GM21381 (cell line): ENCODE measurements around the gene COMTD1.
"Not testable (repeated sequence)": the region's sequence is repeated elsewhere in the genome, so short reads cannot be mapped to it uniquely, and the experiment has no call there.

Experiments used
- ATAC-seq: cut with Tn5 transposase; IDR thresholded peaks from one replicate; pipeline ENCODE4 v1.9.1; 2021; ENCODE audit warnings: mild to moderate bottlenecking, moderate library complexity; ENCODE audit not compliant: unreplicated experiment

The COMTD1 gene

DNA sequence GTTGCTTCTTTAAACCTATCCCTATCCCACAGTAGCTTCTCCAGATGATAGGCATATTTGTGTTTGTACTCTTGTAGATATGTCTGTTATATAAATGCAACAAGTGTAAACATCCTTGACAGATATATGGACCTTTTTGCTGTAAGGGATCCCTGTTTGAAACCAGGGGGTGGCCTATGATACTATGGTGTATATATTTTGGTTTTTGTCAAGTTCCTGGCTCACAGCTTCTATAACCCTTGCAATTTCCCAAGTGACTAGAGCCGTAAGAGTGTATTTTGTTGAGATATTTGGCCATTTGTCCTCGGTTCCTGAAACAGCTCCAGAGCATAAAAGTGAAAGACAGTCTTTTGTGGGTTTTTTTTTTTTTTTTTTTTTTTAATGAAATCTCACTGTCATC, 9.7 kb downstream of the COMTD1 start:
- no peak for ATAC-seq

DNA sequence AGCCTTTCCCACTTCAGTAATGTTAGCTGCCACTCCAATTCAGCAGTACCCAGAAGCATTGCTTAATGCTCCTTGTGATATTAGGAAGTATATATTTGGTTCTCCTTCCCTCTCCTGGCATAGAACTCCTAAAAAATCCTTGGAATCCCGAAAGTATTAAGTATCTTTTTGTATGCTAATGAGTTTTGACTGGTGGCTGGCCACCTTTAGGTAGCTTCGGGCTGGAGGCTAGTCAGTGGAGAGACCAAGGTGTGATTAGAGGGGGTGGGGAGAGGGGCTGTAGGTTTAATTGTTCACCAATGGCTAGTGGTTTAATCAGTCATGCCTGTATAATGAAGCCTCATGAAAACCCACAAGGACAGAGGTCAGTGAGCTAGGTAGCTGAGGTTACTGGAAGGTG, 12.2 kb downstream of the COMTD1 start:
- no peak for ATAC-seq

DNA sequence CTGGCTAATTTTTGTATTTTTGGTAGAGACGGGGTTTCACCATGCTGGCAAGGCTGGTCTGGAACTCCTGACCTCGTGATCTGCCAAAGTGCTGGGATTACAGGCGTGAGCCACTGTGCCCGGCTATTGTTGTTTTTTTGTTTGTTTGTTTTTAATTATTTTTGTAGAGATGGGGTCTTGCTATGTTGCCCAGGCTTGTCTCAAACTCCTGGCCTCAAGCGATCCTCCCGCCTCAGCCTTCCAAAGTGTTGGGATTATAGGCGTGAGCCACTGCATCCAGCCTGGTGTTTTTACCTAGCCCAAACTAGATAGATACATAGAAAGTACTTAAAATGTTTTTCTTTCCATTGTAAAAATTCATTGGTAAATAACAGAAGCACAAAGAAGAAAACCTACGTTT, 14.3 kb downstream of the COMTD1 start:
- ATAC-seq, result not testable (repeated sequence)

DNA sequence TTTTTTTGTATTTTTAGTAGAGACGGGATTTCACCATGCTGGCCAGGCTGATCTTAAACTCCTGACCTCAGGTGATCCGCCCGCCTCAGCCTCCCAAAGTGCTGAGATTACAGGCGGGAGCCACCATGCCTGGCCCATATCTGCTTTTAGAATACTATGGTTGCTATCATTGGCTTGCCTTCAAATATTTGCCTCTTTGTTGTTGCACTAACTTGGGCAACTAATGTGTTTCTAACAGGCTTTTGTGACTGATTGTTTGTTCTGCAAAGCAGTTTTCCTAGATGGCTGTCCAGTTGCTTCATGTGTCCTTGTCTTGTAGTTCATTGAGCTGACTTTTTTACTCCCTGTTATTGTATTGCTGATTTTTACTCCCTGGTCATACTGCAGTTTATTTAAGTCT, 15.5 kb downstream of the COMTD1 start:
- ATAC-seq, result no peak

DNA sequence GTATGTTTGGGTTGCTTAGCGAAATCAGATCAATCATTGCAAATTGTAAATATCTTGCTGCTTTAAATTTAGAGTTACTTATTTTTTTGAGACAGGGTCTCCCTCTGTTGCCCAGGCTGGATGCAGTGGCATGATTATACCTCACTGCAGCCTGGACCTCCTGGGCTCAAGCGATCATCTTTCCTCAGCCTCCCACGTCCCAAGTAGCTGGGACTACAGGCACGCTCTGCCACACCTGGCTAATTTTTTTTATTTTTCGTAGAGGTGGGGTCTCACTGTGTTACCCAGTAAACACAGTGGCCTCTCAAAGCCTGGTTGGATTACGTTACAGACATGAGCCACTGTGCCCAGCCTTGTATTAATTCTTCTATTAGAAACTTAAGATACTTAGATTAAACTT, 23.4 kb downstream of the COMTD1 start:
- ATAC-seq, result no peak

DNA sequence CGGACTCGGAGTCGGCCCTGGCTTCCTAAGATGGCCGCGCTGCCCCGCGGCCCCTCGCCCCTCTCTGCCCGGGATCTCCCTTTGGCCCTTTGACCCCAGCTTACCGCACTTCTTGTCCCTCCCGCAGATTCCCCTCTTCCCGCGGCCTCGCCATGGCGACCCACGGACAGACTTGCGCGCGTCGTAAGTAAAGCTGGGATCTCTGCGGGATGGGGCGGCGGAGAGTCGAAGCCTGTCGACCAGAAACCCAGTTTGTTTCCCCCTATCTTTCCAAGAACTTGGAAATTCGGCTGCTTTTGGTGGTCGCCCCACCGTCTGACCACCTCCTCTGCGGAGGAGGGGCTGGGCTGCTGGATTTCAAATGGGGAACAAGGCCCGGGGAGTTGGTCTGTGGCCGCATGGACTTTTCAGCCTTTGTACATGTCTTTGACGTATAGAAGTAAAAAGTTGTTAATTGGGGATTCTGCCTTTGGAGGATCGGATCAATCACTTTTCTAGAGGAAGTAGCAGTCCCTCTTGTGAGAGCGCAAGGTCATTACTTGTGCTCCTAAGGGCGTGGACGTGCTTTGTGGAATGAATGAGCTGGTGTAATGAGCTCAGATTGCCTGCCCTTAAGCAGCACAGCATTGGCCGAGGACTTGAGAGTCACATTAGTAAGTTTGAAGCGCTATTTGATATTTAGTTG, 24.6 kb downstream of the COMTD1 start:
- ATAC-seq, result no peak

DNA sequence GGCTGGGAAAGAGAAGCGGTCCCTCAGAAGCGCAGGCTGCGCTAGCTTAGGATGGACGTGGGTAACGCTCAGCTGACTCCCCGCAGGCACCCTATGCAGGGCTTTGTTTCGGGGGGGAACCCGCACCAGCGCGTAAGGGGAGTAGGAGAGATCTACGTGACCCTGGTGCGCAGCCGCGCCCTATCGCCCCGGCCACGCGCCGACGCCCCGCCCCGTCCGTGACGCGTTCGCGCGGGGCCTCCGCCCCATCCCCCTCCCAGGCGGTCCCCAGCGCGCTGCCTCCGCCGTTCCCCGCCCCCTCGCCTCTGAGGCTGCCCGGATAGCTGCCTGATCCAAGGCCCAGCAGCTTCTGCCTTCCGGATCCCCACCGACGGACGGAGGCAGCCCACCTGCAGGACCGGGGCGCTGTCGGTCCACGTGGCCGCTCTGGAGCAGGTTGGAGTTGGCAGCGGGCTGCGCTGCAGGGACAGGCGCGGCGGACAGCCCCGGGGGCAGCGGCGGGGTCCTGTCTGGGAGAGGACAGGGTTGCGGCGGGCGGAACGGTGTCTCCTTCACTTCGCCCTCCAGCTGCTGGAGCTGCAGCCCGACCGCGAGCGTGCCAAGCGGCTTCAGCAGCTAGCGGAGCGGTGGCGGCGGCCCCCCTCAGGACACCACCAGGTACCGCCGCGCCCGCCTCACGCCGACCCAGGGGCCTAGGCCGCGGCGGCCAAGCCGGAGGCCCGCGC, 25.3 kb downstream of the COMTD1 start, which contains the start of gene VDAC2:
TSS of gene VDAC2 (plus strand) at position 515 of the 725 bp plus-strand sequence. CDS start 363 bp downstream, outside the sequence.
- ATAC-seq, result peak; percentile 86

DNA sequence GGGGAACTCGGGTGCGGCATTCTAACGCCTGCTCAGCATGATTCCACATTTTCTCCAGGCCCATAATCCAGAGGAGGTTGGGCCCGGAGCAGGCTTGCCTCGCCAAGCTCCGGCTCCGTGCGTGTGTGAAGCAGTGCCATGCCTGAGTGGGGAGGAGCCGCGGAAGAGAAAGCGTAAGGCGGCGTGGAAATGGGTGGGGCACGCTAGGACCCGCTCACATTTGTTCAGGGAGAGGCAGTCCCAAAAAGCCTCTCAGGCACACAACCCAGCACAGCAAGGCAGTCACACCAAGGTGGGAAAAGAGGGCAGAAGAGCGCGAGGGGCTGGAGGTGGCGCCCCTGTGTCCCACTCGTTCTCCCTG, 25.9 kb downstream of the COMTD1 start:
- ATAC-seq, result peak; percentile 53

DNA sequence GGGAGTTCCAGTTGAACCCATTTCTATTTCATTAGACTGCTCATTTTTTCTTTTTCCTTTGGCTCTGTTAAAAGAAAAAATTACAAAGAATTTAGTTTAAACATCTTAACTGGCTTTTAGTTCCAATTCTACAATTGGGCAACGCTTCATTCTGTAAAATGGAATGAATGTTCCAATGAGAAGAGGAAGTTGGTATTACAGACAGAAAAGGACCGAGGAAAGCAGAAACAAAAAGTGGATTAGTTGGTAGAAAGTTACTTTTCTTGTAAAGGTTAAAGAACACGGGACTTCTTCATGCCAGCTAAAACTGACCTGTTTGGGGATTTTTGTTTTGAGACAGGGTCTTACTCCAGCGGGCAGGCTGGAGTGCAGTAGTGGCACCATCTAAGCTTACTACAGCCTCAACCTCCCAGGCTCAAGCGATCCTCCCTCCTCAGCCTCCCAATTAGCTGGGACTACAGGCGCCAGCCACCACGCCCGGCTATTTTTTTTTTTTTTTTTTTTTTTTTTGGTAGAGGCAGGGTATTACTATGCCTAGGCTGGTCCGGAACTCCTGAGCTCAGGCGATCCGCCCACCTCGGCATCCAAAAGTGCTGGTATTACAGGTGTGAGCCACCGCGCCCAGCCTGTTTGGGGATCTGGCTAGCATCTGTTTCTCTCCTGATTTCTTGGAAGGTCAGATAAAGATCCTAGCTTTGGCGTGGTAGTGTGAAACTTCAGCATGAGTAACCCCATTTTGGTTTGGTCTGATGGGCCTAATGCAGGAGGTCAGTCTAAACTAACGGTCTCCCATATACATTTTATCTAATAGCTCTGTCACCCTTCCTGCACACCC, 26.5 kb downstream of the COMTD1 start:
- no peak for ATAC-seq

DNA sequence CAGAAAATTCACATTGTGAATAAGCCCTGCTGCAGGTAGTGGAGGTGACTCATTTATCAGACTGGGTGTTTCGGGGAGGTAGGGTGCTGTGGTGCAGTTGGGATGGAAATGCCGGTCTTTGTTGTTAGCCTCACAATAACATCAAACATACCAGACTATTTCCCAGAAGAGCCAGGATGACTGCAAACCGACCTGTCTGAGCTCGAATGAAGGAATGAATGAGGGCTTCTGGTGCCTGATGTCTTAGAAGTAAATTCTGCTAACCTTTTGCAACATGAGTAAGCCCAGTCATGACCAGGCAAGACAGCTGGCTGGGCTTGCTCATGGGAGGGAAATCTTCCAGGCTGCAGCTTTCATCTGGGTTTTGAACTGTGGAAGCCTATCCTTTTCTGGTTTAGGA, 27.6 kb downstream of the COMTD1 start:
- ATAC-seq, result no peak

DNA sequence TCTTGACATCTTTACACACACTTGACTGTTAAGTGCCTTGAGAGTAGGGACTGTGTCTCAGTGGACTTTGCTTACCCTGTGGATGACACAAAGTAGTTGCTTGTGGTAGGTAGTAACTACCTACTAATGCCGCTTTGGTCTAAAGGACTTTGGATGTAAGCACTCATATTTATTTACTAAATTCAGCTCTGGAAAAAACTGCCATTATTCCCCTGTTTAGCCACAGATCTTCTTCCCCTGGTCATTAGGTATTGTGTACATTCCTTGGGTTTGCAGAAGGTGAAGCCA, 28.0 kb downstream of the COMTD1 start:
- no peak for ATAC-seq

DNA sequence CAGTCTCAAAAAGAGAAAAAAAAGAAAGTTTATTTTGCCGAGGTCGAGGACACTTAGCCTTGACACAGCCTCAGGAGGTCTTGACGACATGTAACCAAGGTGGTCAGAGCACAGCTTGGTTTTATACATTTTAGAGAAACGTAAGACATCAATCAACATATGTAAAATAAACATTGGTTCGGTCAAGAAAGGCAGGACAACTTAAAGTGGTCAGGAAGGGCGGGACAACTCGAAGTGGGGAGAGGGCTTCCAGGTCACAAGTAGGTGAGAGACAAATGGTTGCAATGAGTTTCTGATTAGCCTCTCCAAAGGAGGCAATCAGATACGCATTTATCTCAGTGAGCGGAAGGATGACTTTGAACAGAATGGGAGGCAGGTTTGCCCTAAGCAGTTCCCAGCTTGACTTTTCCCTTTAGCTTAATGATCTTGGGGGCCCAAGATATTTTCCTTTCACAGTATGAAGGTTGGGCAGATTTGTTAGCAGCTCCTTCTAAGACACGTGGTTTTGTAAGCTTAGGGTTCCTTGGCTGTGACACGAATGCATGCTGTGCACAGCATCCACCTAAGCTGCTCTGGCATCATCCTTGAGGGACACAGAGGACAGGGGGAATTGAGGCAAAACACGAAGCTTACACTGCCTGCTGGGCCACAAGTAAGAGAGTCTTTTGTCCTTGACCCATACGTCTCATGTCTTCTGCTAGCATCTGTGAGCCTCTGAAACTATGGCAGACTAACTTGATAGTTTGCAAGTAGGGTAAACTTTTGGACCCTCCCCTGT, 28.5 kb downstream of the COMTD1 start:
- ATAC-seq, result no peak

DNA sequence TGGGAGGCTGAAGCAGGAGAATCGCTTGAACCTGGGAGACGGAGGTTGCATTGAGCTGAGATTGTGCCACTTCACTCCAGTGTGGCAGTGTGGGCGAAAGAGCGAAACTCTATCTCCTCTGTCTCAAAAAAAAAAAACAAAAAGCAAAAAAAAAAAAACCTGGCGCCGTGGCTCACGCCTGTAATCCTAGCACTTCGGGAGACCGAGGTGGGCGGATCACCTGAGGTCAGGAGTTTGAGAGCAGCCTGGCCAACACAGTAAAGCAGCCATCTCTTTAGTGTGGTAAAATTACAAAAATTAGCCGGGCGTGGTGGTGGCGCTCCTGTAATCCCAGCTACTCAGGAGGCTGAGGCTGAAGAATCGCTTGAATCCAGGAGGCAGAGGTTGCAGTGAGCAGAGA, 29.1 kb downstream of the COMTD1 start:
- ATAC-seq, result not testable (repeated sequence)

DNA sequence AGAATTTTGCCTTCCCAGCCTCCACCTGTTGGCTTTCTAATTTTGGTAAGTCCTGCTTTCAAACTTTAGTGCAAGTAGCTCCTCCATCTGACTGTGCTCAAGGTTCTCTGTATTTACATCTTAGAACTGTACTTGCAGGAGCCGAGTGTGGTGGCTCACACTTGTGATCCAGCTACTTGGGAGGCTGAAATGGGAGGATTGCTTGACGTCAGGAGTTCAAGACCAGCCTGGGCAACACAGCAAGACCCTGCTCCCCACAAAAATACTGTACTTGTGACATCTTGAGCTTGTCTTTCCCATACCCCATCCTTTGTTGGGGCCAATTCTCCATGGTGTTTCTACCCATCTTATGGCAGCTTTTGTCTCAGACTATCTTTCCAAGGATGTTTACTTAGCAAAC, 29.8 kb downstream of the COMTD1 start:
- ATAC-seq, result no peak

DNA sequence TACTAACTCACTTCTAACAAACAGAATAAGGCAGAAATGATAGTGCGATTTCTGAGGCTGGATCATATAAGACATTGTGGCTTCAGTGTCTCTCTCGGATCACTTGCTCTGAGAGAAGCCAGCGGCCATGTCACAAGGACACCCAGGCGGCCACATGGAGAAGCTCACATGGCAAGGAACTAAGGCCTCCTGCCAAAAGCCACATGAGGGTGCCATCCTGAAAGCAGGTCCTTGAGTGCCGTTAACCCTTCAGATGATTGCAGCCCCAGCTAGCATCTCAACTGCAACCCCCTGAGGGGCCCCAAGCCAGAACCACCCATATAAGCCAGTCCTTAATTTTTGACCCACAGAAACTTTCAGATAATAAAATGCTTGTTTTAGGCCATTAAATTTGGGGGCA, 32.0 kb downstream of the COMTD1 start:
- no peak for ATAC-seq

DNA sequence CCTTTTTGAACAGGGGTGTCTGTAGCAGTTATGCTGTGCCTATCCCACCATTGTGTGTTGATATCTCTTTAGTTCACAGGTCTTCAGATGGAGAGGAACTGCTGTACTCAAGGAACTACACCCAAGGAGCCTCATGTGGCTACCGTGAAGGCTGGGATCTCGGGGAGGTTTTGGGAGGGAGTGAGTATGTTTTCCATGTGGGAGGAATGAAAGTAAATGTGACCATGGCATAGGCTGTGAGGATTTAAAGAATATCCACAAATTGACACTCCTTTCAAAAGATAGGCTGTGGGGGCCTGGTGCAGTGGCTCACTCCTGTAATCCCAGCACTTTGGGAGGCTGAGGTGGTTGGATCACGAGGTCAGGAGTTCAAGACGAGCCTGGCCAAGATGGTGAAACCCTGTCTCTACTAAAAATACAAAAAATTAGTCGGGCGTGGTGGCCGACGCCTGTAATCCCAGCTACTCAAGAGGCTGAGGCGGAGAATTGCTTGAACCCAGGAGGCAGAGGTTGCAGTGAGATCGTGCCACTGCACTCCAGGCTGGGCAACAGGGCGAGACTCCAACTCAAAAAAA, 32.6 kb downstream of the COMTD1 start:
- ATAC-seq, result not testable (repeated sequence)

DNA sequence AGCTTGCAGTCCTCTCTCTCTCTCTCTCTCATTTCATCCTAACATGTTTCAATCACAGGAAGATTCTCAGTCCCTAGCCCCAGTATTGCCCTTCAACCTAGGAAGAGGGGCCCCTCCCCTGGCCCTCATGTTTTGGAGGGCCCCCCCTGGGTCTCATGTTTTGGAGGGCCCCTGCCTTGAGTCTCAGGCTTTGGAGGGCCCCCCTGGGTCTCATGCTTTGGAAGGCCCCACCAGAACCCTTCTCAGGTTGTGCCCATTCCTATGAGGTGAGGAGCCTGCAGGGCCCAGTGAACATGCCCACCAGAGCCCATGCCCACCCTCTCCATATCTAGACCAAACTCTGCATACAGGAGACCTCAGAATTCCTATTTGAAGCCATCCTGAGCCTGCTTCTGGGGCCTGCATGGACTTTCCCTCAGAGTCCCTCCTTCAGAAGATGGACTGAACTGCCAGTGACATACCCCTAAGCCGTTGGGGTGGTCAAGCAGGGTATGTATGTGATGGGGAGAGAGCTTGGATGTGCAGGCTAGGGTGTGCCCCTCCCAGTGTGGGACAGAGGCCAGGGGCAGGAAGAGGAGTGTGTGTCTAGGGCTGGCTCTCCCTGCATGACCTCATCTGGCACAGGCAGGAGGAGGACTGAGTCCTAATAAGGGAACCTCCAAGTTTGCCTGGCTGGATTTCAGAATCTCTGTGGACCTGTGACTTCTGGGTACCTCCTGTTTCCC, 33.3 kb downstream of the COMTD1 start:
- no peak for ATAC-seq

DNA sequence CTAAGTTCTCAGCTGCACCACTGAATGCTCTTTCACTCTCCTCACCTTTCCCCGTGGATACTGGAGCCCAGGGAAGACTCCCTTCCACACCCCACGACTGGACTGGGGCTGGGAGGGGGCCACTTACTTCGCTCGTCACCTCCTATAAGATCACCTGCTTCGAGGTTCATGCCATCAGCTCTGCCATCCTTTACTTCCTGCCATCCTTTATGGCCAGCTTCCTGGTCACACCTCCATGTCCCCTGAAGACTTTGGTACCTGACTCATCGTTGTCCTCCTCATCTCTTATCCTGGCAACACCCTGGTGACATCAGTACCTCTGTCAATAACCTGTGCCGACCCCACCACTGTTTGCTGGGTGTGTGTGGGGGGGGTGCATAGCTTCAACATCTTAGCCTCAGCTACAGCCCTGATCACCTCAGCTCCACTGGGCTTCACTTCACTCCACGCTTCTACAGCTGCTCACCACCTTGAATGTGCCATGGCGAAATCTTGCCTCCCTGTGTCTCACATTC, 33.9 kb downstream of the COMTD1 start:
- no peak for ATAC-seq

DNA sequence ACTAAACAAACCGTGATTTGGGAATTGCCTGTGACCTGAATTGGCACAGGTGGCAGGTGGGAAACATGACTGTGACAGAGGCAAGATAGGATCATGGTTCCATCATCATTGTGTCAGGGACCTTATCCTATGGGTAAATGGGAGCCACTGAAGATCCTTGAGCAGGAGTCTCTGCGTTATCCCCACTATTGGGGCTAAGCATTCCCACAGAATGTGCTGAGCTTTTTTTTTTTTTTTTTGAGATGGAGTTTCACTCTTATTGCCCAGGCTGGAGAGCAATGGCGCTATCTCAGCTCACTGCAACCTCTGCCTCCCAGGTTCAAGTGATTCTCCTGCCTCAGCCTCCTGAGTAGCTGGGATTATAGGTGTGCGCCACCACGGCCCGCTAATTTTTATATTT, 35.8 kb downstream of the COMTD1 start:
- ATAC-seq, result not testable (repeated sequence)

DNA sequence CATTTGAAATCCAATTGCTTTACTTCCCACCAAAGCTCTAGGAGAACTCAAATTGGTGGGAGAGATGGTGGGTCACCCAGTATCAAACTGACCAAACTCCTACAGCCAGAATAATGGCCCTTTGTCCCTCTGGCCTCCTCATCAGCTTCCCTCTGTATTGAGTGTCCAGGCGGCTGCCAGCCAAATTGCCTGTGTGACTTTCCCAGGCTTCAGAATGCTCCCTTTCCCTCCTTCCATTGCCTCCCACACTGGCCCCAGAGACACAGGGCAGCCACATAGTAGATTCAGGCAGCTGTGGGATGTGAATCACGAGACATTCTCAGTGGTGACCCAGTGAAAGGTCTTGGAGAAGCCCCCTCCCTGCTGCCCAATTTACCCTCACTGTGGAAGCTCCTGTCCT, 37.9 kb downstream of the COMTD1 start:
- no peak for ATAC-seq
